GM20431 (cell line): ENCODE results near the gene EPB41.
"Not testable (repeated sequence)": the region's sequence is repeated elsewhere in the genome, so short reads cannot be mapped to it uniquely, and the experiment has no call there.

Experiments
- in situ Hi-C: fragments of 300-500 bp; cut with MseI, MboI; formaldehyde crosslinking; loops from one replicate; pipeline ENCODE4 v1.15.0; 2020; ENCODE audit warnings: low sequenced_read_pairs; ENCODE audit not compliant: unreplicated experiment

The EPB41 gene

DNA sequence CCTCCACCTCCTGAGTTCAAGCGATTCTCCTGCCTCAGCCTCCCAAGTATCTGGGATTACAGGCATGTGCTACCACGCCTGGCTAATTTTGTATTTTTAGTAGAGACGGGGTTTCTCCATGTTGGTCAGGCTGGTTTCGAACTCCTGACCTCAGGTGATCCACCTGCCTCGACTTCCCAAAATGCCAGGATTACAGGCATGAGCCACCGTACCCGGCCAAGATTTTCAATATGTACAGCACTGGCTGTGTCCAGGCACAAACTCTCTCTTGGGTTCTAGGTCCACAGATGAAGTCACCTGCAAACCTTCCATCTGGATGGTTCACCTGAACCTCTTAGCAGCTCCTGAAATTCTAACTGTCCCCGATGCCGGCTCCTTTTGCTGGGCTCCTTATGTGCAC, 236.0 kb downstream of the EPB41 start:
- in situ Hi-C loops = not testable (repeated sequence)

DNA sequence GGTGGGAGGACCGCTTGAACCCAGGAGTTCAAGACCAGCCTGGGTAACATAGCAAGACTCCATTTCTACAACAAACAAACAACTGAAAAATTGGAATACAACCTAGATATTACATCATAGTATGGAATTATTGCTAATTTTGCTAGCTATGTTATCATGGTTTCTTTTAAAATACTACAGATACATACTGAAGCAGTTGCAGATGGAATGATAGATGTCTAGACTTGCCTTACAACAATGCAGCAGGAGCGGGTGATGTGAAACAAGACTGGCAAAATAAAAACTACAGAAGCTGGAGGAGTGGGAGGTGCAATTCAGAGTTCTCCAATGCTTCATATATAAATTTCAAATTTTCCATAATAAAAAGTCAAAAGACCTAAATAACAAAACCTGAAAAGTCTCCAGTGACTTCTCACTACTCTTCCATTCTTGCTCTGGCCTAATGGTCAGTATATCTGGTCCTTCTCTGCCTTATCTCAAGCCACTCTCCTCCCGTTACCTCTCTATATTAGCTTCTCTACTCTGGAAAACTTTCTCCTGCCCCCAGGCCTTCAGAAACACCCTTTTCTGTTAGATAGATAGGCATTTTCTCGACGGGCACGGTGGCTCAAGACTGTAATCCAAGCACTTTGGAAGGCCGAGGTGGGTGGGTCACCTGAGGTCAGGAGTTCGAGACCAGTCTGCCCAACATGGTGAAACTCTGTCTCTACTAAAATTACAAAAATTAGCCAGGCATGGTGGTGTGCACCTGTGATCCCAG, 237.9 kb downstream of the EPB41 start:
- in situ Hi-C loops = no loop called here

DNA sequence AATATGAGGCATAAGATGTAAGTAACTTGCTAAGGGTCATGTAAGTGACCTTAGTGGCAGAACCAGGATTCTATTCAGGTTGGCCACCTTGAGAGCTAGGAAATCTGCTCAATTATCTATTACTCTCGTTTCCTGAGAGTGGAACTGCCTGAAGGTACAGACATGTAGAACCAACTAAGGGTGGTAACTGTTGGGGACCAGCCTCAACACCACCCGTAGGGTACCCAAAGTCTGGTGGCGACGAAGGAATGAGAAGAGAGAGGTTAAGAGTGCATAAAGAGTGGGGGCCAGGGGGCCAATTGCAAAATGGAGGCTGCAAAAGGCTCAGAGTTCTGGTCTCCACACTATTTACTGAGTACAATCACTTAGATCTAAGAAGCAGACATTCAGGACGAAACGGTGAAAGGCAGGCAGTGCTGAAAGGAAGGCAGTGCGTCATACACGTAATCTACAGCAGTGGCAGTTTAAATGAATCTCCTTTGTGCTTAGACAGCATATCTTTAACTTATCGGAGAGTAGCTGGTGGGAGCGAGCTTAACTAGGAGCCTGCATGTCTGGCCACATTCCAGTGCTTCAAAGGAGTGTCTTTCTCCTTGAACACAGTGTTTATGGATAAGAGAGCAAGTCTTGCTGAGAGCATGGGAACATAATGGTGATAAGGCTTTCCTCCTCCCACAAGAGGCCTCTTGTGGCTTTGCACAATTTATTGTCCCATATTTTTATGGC, 242.3 kb downstream of the EPB41 start:
- in situ Hi-C loops = no loop called here

DNA sequence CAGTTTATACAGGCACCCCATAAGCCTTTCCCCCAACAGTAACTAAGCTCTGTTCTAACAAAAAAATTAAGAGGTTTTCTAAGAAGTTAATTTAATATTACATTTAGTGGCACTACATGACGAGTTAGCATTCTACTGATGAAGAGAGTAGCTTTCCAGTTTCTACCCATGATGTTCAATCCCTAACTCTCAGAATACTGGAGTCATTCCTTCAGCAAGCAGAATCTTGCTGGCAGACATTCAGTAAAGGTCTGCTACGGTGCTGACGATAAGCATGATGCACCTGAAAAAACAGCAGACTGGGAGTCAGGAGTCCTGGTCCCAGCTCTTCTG, 242.9 kb downstream of the EPB41 start:
- in situ Hi-C loops = no loop called here

DNA sequence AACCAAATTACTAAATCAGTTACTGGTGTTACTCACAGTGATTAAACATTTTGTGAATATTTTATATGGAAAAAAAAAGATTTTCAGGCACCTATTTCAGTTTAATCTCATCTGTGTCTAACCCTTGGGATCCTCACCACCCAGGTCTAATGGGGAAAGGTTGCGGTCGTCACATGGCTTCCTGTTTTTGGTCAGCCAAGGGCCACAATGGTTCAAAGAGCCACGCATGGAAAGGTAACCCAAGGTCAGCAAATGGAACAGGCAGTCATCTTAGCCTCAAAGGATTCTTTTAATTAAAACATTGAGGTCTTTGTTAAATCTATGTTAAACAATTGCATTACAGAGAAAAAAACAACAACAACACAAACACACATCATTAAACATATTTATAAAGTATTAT, 245.4 kb downstream of the EPB41 start:
- in situ Hi-C loops = no loop called here

DNA sequence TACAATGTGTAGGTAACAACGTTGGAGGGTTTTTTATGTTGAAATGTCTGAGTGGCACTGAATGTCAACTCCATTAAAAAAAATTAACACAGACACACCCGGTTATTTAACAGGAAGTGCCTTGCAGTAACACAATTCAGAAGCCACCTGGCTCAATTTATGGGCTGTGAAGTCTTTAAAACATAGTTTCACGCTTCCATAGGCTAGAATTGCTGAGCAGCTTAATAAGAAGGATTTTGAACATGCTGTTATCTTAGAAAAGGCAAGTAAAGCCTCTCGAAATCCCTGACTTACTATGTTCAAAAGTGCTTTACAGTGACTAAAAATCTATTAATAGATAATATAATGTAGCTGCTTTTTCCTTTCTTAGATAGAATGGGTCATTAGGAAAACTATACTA, 247.7 kb downstream of the EPB41 start:
- in situ Hi-C loops = no loop called here

DNA sequence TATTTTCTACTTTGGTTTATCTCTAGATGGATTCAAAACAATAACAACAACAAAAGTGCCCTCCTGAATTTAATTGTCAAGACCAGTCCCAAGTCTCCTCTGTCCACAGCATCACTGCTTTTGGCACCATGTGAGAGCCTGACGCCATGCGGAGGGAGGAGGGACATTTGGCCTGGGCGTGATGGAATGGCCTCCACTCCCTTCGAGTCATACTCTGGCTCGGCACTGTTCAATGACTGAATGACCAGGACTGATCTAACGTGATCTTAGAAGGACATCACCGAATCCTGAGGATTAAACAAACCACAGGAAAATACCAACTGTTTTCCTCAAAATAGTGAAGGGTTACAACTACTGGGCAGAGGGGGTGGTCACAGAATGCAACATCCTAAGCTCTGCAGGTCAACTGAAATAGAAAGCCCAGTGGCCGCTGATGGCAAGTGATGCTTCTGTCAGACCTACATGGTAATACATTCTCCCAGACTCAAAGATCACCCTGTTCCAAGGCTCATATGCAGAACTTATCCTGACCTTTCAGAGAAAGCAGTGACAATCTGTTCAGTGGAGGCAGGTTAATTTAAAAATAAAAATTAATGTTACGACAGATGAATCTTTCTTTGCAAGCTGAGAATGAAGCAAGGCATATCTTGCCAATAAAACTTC, 248.2 kb downstream of the EPB41 start:
- in situ Hi-C loops = no loop called here

DNA sequence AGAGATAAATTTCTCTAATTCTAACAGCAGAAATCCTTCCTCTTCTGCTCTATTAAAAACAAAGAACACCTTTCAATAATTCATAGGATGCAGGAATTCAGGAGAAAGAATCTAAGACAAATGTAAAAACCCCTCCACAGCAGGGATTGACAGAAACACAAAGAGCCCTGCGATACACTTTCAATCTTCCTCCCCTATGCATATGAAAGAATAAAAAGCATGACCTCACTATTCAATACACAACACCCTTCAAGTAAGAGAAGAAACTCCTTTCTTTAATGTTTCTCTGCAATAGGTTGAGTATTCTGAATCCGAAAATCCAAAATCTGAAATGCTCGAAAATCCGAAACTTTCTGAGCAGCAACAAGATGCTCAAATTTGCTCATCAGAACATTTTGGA, 250.2 kb downstream of the EPB41 start:
- in situ Hi-C loops = no loop called here

DNA sequence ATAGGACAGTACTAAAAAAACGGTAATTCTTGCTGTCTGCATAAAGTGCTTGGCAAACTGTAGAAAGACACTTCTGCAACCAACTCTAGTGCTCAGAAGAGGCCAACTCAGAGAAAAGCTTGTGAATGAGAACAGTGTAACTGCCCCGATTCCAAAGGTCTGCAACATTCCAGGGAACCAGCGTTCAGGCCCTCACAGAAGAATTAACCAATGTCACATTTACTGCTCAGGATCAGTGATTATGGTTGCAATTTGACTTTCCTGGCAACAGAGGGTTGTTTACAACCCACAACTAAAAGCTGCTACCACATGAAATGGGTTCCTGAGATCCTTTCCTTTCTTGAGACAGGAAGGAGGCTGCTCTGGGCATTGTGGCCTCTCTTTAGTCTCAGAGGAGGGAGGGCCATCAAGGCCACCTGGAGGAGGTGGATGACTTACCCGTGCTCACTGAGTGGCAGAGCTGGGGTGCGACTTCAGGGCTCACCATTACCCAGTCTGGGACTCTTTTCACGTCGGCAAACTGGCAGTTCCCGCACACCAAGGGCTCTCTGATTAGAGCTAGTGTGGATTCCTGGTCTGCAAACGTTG, 252.0 kb downstream of the EPB41 start:
- in situ Hi-C loops = no loop called here

DNA sequence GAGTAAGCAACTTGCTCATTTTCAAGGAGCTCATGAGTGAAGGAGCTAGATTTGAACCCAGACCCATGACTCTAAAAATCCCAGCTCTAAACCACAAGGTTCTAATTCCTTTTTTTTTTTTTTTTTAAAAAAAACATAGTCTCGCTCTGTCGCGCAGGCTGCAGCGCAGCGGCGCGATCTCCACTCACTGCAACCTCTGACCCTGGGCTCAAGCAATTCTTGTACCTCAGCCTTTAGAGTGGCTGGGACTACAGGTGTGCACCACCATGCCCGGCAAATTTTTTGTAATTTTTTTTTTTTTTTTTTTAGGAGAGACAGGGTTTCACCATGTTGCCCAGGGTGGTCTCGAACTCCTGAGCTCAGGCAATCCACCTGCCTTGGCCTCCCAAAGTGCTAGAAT, 253.5 kb downstream of the EPB41 start:
- in situ Hi-C loops = no loop called here
